ENCODE data around the gene INPP5E.

INPP5E gene

DNA sequence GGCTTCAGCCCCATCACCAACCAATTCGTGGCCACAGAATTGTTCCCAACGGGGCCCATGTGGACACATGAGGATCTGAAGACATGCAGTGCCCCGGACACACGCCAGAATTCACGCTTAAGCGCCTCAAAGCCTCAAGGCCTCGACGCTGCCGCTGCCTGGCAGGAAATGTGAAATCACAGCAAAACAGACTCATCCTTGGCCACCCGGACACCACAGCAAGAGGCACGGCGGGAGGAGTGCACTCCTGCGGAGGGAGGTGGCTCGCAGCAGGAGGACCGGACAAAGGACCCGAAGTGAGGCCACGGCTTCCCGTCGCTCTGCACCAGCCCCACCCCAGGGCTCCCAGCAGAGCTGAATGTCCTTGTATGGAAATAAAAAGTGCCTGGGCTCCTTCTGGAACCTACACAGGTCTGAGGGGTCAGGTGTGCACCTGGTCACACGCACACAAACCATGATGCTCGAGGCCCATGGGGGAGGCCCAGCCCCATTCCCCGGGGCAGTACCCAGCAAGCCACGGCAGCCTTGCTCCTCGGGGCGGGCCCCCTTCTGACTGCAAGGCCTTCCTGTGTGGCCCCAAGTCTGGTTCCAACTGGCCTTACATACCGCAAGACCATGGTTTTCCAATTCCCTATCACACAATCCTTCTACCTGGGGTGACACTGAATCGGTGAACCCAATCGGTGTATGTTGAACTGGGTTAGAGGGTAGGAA is 33.2 kb upstream of the INPP5E start:
- DNase-seq (ENCODE audit: low read depth in 2 of 2) = no peak

DNA sequence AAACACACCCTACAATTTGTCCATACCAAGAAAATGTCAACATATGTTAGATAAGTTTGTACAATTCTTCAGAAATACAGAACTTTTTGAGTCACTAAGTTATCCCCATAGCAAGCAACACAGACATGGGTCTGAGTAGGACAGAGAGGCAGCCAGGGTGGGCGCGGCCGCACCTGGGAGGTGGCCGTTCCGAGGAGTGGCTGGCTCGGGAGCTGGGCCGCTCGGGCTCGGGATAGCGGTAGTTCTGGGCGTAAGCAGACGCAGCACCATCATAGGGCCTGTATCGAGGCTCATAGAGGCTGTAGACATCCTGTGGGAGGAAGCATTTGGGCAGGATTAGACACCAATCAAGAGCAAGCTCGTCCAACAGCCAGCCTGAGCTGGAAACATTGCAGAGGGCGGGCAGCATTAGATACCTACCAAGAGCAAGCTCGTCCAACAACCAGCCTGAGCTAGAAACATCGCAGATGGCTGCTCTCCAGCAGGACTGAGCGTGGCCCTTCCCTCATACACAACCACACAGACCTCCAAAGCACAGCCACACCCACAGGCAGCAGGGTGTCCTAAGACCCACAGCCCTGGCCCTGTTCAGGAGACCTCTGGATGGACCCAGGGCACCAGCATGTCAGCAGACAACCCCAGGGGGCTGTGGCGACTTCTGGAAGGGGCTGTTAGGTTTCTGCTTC is 32.3 kb upstream of the INPP5E start:
- DNase-seq (ENCODE audit: low read depth in 2 of 2) = no peak

DNA sequence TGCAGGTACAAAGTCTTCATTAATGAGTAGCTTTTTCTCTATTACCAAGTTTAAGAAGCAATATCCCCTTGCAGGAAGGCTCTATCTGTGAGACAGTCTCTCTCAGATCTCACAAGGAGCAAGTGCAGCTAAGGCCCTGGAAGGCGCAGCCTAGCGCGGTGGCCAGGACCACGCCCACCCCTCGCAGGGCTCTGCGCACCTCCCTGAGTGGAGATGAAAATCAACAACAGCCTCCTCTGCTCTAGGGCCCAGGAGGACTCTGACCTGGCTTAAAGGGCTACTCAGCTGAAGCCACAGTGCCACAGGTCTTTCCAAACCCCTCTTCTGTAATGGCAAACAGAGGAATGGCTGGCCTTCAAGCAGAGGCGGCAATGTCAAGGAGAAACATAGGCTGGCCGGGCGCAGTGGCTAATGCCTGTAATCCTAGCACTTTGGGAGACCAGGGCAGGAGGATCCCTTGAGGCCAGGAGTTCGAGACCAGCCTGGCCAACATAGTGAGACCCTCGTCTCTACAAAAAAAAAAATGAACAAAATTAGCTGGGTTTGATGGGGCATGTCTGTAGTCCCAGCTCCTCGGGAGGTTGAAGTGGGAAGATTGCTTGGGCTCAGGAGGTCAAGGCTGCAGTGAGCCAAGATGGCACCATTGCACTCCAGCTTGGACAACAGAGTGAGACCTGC is 31.3 kb upstream of the INPP5E start:
- no peak for DNase-seq (ENCODE audit: low read depth in 2 of 2)

DNA sequence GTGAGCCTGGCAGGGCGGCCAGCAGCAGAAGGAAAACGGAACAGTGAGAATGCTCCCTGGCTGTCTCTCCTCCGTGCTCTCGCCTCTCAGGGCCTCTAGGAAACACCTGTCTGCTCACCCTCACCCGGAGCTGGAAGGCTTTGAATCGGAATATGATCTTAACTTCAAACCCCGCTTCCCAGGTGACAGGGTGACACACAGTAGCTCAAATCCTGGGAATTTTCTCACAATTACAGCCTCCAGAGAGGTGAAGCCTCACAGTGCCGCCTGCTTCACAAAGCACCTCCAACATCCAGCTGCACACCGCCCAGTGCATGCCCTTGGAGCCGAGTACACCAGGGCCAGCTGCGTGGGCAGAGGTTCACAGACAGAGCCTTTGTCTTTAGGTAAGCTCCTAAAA is 30.7 kb upstream of the INPP5E start:
- DNase-seq (ENCODE audit: low read depth in 2 of 2) = no peak

DNA sequence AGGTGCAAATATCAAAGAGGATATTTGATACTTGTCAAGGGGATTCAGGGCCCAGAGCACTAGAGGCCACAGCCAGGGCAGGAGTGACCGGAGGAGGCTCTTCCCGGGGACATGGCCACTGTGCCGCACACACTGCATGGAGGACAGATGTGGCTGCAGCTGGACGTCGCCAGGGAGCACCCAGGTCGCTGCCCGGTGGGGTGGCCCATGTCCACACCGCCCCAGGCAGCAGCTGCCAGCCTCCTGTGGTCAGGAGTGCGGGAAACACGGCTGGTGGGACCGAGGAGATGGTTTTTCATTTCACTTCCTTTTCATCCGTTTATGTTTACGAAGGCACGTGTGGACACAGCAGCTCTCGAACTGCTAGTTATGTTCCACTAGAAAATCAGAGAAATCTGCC is 28.1 kb upstream of the INPP5E start:
- DNase-seq (ENCODE audit: low read depth in 2 of 2) = no peak

DNA sequence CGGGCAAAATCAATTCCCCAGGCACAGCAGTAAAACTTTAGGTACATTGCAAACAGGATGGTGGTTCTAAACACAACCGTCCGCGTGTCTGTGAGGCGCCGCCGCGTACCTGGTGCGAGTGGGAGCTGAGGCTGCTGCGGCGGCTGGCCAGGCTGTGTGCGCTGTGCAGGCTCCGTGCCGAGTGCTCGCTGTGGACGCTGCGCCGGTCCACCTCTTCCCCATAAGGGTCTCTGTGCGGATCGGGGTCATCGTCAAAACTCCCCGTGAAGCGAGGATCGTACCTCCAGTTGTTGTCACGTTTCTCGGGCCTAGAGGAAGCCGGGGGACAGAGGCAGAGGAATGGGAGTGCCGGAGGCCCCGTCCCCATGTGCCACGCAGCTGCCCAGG is 26.5 kb upstream of the INPP5E start:
- DNase-seq (ENCODE audit: low read depth in 2 of 2) = no peak

DNA sequence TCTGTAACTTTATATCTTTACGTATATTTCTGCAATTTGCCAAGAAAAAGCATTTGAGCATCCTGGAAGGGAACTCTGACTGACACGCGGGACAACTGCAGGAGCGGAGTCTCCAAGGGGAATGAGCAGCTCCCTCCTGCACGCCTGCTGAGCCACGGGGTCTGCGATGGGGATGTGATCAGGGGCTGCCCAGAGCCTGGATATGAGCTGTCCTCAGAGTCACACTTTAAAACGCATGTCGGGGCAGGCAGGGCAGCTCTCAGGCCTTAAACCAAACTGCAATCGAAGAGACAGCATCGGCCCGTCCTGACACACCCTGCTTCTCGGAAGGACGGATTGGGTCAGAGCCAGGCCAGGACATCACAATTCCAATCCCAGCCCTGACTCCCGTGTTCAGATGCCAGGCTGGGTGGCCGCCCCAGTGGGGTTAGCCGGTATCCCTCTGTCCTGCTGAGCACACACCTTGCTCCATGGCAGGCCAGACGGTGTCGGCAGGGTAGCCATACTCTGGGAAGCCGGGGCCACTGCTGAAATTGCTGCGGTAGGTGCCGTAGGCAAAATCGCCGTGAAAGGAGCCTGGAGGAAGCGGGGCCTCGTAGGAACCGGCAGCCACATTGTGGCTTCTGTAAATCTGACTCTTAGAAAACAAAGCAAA is 26.0 kb upstream of the INPP5E start:
- no peak for DNase-seq (ENCODE audit: low read depth in 2 of 2)

DNA sequence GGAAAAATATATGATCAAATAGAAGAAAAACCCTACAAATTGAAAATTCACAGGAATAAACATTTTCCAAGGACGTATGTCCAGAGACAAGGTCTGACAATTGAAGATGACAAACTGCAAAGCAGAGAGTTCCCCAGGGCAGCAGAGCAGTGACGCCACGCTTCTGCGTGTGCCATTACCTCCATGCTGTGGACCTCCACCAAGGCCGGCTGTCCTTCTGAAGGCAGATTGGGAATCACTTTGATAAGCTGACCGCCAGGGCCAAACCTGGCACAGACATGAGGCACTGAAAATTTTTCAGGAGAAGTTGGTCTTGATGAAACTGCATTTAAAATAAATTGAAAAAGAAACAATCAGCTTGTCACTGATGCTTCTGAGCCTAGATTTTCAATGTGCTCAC is 24.6 kb upstream of the INPP5E start:
- DNase-seq (ENCODE audit: low read depth in 2 of 2) = no peak

DNA sequence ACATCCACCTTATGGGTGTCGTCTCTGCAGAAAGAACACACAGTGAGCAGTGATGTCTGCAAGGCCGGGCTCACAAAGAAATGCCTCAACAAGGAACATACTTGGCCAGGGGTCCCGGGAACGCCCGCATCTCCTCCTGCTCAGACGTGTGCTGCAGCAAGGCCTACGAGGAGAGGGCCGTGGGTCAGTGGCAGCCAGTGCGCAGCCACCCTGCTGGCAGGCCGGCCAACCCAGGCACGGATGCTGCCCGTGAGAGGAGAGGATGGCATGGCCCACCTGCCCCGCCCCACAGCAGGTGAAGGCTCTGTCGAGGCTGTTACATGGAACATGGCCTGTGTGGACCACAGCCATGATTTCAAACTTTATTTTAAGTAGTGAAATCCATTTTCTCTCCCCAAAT is 23.9 kb upstream of the INPP5E start:
- DNase-seq (ENCODE audit: low read depth in 2 of 2) = no peak

DNA sequence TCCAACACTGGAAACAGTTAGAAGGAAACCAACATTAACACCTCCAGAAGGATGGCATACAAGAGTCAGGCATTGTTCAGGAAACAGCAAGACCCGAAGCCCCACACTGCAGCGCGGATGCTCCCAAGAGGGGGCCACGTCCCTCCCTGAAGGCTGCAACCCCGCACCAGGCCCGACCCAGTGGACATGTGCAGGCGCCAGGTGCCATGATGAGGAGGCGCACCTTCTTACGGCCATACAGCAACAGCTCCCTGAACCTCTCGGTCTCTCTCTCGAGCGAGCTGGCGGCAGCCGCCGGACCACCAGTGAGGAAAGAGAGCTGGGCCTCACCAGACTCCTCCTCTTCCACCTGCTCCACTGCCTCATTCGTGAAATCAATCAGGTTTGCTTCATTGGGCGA is 23.0 kb upstream of the INPP5E start:
- no peak for DNase-seq (ENCODE audit: low read depth in 2 of 2)

DNA sequence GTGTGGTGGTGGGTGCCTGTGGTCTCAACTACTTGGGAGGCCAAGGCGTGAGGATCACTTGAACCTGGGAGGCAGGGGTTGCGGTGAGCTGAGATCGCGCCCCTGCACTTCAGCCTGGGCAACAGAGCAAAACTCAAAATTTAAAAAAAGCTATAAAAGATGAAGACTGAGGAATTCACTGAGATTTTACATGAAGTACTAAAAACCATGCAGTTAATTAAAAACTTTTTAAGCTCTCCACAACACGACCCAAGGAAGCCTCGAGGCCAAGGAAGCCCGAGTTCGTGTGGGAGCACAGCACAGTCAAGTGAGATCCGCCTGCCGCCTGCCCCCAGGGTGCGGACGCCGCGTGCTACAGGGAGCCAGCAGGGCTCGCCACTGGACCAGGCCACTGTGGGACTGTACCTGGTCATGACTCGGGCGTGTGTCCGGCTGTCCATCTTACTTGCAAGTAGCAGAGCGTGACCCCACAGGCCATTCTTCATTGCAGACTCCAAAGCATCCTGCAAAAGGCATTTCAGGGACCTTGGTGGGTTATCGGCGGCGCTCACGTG is 21.2 kb upstream of the INPP5E start:
- DNase-seq (ENCODE audit: low read depth in 2 of 2) = no peak

DNA sequence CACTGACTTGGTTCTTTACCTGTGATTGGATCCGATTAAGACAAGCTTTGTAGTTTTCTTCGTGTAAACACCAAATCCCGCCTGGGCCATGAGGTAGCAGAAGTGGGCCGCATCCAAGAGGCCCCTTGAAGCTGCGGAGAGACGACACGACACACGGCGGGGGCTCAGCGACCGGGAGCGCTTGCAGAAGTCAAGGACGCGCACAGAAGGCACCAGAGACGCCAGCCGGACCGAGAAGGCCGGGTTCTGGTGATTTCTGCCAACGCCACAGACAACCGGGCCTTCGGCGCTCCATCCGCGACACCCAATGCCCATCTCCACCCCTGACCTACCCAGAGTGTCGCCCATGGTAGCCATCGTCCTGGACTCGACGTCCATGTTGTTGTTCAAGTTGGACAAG is 19.8 kb upstream of the INPP5E start:
- no peak for DNase-seq (ENCODE audit: low read depth in 2 of 2)

DNA sequence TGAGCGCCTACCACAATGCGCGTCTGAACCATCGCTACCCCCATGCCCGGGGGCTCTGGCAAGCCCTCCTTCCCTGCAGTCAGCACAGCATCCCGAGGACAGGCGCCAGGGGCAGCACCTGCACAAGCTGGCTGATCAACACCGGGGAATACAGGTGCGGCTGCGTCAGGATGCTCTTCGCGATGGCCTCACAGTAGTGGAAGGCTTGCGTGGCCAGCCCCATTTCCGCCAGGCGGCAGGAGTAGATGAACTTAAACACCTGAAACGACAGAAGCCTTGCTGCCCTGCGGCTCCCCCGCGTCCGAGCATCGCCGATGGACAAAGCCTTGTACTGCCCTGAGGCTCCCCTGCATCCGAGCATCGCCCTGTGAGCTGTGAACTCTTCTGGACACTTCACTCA is 17.7 kb upstream of the INPP5E start:
- no peak for DNase-seq (ENCODE audit: low read depth in 2 of 2)

DNA sequence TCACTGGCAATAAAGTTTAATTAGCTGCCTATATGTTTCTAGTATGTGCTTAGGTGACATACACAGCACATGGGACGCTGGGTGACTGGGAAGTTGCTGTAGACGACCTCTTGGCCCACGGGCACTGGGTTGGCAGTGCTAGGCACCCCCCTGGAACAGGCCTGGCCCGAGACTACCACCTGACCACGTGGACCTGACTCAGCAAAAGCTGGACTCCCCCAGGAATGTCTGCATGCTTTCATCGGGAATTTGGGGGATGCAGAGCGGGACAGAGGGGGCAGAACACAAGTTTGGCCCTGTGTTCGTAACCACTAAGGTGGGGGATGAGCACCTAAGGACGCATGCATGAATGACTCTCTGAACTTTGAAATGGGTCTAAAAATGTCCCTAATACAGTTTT is 16.6 kb upstream of the INPP5E start:
- no peak for DNase-seq (ENCODE audit: low read depth in 2 of 2)

DNA sequence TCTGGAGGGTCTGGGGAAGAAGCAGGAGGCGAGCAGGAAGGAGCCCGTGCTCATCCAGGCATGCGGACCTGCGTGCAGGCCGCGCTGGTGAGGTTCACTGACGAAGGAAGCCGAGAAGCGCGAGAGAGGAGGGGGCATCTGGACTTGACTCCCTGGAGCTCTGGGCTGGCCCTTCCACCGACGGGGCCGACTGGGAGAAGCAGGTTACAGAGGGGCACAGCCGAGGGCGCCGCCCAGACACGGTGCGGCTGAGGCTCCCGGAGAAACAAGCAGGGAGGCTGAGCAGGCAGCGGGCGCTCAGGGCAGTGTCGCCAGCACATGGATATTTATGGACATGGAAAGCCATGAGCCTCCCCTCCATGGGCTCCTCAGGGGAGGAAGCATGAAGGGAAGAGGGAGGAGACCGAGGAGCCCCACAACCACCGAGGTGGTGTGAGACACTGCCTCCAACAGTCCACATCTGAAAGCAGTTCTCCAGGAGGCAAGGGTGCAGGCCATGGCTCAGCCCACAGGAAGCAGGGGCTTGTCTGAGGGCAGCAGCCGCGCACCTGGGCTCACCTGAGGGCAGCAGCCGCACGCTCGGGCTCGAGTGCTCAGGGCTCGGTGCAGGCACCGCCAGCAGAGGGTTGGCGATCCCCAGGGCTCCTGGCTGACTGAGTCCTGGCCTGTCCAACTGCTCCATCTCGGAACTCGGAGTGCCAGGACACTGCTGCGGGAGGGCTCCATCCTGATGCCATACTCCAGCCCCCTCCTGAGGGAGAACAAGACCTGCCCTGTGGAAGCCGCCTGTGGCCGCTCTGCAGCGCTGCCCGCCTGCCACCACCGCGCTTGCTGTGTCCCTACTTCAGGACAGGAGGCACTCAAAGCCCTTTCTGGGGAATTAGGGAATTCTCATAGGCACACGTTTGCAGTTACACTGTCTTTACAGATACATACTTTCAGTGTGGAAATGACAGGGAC is 15.7 kb upstream of the INPP5E start:
- DNase-seq (ENCODE audit: low read depth in 2 of 2) = no peak

DNA sequence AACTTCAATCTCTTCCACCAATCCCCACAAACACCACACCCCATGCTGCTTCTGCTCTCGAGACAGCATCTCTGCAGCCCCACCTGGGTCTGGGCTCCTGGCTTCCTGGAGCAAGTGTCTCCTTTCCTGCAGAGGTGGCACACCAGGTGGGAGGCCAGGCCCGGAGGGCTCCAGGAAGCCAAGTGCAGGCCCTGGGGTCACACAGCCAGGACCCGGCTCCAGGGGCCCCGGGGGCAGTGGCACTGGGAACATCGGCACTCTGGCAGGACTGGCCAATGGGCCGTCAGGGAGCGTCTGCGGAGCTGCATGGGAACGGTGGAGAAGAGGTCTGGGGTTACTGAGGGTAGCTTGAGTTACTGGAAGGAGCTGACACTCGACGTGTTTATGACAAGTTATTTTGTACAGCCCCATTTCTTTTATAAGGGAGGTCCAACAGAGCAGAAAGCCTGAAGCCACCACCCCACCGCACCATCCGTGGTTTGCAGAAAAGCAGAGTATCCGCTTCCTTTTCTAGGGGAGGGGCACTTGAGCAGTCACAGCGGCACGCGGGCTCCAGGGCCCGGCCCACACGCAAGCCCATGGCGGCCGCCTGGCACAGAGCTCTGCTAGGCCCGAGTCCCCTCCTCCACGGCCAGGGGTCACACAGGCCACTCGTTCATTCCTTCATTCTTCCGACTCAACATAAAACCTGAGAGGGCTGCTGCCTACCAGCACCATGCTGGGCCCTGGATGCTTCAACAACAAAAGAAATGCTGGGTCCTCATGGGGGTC is 14.6 kb upstream of the INPP5E start:
- DNase-seq (ENCODE audit: low read depth in 2 of 2) = no peak

DNA sequence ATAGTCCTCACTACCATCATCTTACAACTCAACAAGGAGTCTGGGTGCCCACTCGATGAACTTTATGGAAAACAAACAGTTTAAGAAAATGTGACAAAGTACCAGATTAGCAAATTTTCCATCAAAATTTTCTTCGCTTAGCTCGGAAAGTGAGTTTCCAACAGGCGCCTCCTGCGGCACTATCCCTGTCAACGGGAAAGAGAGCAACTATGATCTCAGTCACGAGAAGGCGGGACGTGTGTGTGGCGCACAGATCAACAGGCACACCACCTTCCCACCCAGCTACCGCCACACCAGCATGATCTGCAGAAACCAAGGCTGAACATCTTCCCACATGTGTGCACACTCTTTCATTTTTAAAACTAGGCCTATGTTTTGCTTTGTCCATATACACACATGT is 13.7 kb upstream of the INPP5E start:
- DNase-seq (ENCODE audit: low read depth in 2 of 2) = no peak

DNA sequence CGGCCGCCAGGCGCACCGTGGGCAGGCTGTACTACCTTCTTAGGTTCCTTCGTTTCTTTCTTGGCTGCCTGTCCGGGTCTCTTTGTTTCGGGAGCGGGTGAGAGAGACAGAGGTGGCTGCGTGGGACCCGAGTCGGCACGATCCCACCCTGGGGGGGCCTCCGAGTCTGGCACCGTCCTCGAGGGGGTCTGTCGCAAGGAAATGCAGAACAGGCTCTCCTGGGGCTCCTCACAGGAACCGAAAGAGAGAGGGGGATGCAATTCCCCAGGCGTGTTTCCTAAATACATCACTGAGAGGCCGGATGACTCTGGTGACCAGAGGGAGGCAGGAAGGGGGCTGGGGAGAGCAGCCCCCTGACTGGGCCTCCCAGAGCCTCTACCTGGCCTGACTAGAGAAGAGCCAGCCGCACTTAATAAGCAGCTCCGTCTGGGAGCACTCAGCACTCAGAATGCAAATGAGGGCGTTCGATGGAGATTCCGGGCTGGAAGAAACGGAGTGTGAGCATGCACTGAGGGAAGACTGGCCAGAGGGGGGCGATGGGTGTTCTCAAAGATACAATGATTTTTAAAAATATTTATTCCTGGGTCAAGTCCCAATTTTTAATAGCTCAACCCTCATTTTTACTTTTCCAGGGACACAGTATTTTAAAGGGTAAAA is 11.7 kb upstream of the INPP5E start:
- DNase-seq (ENCODE audit: low read depth in 2 of 2) = no peak

DNA sequence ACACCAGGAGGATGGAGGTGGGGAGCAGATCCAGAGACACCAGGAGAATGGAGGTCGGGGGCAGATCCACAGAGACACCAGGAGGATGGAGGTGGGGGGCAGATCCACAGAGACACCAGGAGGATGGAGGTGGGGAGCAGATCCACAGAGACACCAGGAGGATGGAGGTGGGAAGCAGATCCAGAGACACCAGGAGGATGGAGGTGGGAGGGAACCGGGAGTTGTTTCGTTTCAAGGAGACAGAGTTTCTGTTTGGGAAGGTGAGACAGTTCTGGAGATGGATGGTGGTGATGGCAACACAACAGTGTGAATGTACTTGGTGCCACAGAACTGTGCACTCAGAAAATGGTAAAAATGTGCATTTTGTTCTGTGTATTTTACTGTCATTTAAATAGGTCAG is 9.0 kb upstream of the INPP5E start:
- no peak for DNase-seq (ENCODE audit: low read depth in 2 of 2)

DNA sequence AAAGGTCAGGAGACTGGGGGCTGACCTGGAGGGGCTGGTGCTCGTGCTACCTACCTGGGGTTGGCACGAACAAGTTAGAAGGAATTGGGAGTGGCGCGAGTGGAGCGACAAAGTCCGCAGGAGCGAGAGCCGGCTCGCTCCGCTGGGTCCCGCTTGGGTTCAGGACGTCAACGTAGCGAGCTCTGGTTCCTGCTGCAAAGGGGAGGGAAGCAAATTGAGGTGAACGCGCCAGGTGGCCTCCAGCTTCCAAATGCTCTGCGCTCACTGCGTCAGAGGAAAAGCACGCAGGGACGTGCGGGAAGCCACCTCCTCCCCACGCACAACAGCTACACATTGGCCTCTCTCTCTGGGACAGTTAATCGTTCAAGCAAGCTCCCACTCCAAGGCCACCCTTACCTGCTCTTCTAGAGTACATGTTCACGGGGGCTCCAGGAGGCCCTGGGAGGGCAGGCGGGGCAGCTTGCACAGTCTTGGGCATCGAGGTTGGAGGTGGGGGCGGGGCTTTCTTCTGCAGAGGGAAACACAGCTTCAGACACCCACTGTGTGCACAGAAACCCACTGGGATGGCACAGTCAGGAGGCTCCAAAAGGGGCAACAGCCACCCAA is 7.6 kb upstream of the INPP5E start:
- DNase-seq (ENCODE audit: low read depth in 2 of 2) = no peak
